Measurements from ENCODE around the gene CPEB3.

Gene CPEB3

GRCh38 chr10:92131275-92131820 is 159.5 kb downstream of the CPEB3 start:
- TF ChIP-seq, protein P1, sequence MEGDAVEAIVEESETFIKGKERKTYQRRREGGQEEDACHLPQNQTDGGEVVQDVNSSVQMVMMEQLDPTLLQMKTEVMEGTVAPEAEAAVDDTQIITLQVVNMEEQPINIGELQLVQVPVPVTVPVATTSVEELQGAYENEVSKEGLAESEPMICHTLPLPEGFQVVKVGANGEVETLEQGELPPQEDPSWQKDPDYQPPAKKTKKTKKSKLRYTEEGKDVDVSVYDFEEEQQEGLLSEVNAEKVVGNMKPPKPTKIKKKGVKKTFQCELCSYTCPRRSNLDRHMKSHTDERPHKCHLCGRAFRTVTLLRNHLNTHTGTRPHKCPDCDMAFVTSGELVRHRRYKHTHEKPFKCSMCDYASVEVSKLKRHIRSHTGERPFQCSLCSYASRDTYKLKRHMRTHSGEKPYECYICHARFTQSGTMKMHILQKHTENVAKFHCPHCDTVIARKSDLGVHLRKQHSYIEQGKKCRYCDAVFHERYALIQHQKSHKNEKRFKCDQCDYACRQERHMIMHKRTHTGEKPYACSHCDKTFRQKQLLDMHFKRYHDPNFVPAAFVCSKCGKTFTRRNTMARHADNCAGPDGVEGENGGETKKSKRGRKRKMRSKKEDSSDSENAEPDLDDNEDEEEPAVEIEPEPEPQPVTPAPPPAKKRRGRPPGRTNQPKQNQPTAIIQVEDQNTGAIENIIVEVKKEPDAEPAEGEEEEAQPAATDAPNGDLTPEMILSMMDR (IDR thresholded peaks at IDR 0.05), result no peak
- no peak for TF ChIP-seq ZFX (IDR thresholded peaks at IDR 0.05; ENCODE audit: borderline replicate concordance)
- no peak overlapping the region for H3K27ac ChIP-seq

DNA sequence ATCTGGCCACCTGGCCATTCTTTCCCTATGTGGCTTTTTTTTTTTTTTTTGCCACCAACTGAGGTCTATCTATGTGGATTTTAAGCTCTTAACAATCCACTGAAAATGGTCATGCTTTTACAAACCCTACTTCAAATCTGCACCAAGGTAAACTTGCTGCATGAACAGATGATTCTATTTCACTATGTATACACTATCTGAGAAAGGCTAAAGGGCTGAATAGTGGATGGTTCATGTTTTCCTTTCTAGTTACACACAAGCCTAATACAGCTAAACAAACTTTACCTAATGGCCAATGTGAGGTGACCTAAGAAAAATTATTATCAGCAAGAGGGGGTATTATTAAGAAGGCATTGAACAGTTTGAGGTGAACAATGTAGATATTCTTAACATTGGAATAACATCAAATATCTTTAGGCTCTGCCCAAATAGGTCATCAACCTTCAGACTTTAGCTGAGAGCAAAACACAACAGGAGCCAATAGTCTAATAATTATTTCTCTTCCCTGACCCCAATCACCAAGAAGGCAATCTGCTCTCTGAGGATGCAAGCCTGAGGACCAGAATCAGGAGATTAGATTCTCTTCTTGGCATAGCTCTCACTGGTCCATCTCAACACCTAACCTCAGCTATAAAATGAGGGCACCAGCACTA is 160.1 kb downstream of the CPEB3 start:
- H3K27ac ChIP-seq, result no peak overlapping the region
- no peak for TF ChIP-seq ZFX (IDR thresholded peaks at IDR 0.05; ENCODE audit: borderline replicate concordance)
- TF ChIP-seq, protein P1 (IDR thresholded peaks at IDR 0.05), result no peak

GRCh38 chr10:92126100-92126650 is 164.7 kb downstream of the CPEB3 start:
- no peak for TF ChIP-seq ZFX (IDR thresholded peaks at IDR 0.05; ENCODE audit: borderline replicate concordance)
- TF ChIP-seq, protein P1 (IDR thresholded peaks at IDR 0.05), result no peak
- no peak overlapping the region for H3K27ac ChIP-seq

DNA sequence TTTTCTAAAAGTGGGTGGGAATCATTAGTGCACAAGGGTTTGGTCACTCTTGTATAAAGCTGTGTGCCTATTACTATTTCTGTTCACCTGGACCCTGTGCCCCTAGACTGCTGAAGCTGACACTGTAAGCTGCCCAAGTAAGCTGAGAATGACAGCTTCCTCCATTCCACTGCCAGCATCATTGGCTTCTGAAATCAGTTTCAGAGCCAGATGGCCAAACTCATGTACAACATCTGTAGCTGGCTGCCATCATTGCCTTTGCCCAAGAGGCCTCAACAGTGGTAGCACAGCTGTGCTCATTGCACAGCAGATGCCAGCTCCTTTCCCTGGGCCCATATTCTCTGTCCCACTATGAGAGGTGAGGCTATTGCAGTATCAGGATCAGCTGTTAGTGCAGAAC is 165.7 kb downstream of the CPEB3 start:
- H3K27ac ChIP-seq, result peak overlapping the region; percentile 61
- no peak for TF ChIP-seq ZFX (IDR thresholded peaks at IDR 0.05; ENCODE audit: borderline replicate concordance)
- TF ChIP-seq, protein P1 (IDR thresholded peaks at IDR 0.05), result no peak

DNA sequence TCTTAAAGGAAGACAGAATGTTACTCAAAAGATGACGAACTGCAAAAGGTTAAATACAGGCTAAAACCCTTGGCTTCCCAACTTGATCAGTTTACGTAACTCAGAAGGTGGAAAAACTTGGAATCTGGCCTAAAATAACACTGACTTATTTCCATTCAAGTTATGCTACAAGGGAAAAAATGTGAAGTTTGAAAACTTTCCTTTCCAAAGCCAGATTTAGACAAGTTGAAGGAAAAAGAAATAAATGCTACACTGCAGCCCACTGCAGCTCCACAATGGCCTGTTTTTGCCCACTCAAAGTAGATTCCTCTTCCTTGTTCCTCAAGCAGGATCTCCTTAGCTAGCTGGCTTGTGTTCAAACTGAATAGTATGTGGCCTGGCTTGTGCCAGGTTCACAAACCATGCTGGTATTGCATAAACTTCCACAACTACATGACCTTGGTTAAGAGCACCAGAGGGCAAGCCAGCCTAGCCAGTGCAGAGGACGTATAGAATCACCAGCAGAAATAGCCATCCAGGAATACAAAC is 166.2 kb downstream of the CPEB3 start:
- TF ChIP-seq, protein P1 (IDR thresholded peaks at IDR 0.05), result no peak
- TF ChIP-seq ZFX (IDR thresholded peaks at IDR 0.05; ENCODE audit: borderline replicate concordance), result no peak
- H3K27ac ChIP-seq, result peak overlapping the region; percentile 61

DNA sequence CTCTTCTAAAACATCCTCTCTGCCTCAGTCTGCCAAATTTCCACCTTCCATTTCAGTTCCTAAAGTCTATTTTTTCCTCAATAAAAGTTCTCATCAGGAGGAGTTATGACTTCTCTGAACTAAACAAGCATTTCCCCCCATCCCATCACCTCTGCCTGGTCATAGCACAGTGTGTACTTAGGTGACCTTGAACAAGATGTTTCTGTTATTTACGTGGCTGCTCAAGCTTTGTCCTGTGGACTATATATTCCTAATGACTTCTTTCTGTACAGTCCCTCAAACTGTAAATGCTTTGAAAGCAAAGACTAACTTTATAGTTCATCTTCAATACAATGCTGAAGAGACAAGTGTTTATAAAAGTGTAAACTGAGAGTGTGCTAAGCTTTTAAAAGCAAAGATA is 166.9 kb downstream of the CPEB3 start:
- peak overlapping the region; percentile 61 for H3K27ac ChIP-seq
- TF ChIP-seq, protein P1 (IDR thresholded peaks at IDR 0.05), result no peak
- no peak for TF ChIP-seq ZFX (IDR thresholded peaks at IDR 0.05; ENCODE audit: borderline replicate concordance)

GRCh38 chr10:92122941-92123450 is 167.9 kb downstream of the CPEB3 start:
- H3K27ac ChIP-seq, result peak overlapping the region; percentile 61
- TF ChIP-seq ZFX (IDR thresholded peaks at IDR 0.05; ENCODE audit: borderline replicate concordance), result no peak
- TF ChIP-seq, protein P1 (IDR thresholded peaks at IDR 0.05), result no peak
